Kidney epithelial cell (primary cell): ENCODE data around the gene FMO5. TPM values are rescaled to one million over a fixed set of nuclear protein-coding genes. Genes with fewer than 3 reads are reported as not detected.
A peak's percentile ranks its signal among the peaks of the same experiment; 100 is the strongest.
"Not testable (repeated sequence)": the region's sequence is repeated elsewhere in the genome, so short reads cannot be mapped to it uniquely, and the experiment has no call there.

Experiments used
- DNase-seq: peaks from one replicate; pipeline ENCODE4 v3.0.0-alpha.2; 2010; ENCODE audit warnings: low read depth
- H3K27me3 ChIP-seq: 2 replicates; pipeline ENCODE4 v1.6.0; 2011; ENCODE audit warnings: low read length; ENCODE audit not compliant: control insufficient read depth, insufficient read depth
- H3K36me3 ChIP-seq: 2 replicates; pipeline ENCODE4 v1.5.1; 2011; ENCODE audit warnings: low read length; ENCODE audit not compliant: control insufficient read depth, insufficient read depth
- H3K4me3 ChIP-seq: 2 replicates; pipeline ENCODE4 v1.5.1; 2011; ENCODE audit warnings: low read depth, mild to moderate bottlenecking, control low read depth, low read length
- total RNA-seq: library from RNA; depleted of rRNA; stranded (reverse); fragments of >200 nt; gene quantifications from 2 replicates; pipeline ENCODE4 v1.2.3, GENCODE V29; 2015
- TF ChIP-seq, protein P1 (sequence below): IDR thresholded peaks from 2 replicates; pipeline ENCODE4 v1.5.1; 2011; ENCODE audit warnings: mild to moderate bottlenecking, moderate library complexity, low read length, control low read depth, inconsistent platforms; ENCODE audit not compliant: insufficient read depth, poor library complexity, severe bottlenecking

FMO5 gene
- total RNA-seq, 1 donor from 2014 or later = 0.38 TPM

DNA sequence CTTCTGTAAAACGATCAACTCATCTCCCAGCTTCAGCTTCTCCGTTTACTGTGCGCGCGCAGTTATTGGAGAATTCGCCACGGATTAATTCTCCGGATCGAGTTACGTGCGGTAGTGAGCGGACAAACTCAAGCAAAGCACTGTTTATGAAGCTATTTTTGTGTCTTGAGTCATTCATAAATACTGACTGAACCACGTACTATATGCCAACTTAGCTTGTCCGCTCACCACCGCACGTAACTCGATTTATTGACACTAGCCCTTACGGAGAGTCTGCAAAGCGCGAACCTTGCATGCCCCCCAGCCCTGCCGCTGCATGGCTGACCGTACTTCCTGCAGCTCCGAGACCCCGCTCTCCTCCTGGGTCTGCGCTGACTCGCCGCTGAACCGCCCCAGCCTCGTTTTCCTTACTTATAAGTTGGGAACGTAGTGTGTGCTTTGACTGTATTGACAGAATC, 18.1 kb upstream of the FMO5 start:
- H3K27me3 ChIP-seq = no peaks in the 10 kb centered on the region
- TF ChIP-seq, protein P1, sequence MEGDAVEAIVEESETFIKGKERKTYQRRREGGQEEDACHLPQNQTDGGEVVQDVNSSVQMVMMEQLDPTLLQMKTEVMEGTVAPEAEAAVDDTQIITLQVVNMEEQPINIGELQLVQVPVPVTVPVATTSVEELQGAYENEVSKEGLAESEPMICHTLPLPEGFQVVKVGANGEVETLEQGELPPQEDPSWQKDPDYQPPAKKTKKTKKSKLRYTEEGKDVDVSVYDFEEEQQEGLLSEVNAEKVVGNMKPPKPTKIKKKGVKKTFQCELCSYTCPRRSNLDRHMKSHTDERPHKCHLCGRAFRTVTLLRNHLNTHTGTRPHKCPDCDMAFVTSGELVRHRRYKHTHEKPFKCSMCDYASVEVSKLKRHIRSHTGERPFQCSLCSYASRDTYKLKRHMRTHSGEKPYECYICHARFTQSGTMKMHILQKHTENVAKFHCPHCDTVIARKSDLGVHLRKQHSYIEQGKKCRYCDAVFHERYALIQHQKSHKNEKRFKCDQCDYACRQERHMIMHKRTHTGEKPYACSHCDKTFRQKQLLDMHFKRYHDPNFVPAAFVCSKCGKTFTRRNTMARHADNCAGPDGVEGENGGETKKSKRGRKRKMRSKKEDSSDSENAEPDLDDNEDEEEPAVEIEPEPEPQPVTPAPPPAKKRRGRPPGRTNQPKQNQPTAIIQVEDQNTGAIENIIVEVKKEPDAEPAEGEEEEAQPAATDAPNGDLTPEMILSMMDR = no peak
- peak overlapping the region; percentile 92 for H3K4me3 ChIP-seq
- H3K36me3 ChIP-seq = no peaks in the 10 kb centered on the region
- DNase-seq = no peak

DNA sequence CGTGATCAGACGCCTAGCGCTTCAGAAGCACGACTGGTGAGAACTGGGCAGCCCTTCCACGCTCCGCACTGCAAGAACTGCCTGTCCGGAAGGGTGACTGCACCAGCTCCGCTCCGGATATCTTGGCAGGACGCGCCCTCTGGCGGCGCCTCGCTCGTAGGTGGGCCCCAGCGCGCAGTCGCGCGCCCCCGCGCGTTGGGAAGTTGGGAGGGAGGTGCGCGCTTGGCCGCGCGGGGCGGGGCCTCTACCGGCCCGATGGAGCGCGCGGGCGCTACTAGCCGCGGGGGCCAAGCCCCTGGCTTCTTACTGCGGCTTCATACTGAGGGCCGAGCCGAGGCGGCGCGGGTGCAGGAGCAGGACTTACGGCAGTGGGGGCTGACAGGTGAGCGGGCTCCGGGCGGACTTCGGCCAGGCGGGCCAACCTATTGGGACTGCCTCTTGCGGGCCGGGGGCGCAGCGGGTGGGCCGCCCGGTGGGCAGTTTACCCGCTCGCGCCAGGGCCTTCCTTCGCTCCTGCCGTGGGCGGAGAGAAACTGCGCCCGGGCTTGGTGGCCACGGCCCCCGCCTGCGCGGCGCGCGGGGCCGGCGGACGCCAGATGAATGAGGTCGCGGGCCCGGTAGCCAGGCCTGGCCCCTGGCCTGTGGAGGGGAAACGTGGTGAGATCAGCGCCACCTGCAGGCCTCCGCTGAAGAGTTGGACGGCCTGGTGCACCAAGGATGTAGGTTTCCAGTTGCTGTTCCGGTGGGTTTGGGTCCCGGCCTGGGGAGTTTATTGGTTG, 17.5 kb upstream of the FMO5 start, which contains the start of gene CHD1L:
Gene CHD1L, plus strand, starts transcription at position 236 of the 779 bp plus-strand sequence. Its CDS starts 20 bp downstream, at position 256.
- Histone ChIP-seq H3K27me3 (no peaks in the 10 kb centered on the region), H3K4me3 (peak within 1 kb of the TSS; percentile 92), H3K36me3 (no peaks in the 10 kb centered on the region)
- TF ChIP-seq, protein P1 = peak; percentile 79
- DNase-seq = peak; percentile 68

DNA sequence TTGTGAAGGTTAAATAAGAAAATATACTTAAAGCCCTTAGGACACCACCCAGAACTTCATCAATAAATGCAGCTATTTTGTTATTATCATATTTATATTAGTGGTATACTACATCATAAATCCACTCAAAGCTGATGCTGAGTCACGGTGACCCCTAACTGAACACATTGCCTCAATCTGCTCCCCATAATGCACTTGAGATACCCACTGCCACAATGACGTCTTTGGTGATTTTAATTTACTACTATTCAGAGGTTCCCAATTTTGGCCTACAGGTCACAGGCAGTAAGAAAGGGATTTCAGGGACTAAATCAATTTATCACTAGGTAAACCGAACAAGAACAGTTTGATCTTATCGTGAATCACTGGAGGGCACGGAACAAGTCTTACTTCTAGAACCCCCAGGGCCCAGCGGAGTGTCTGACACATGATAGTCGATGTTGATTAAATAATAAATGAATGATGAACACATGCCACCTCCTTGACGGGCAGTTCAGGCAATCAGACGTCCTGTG, 16.9 kb upstream of the FMO5 start:
- DNase-seq = no peak
- no peaks in the 10 kb centered on the region for H3K36me3 ChIP-seq
- TF ChIP-seq, protein P1 = no peak
- H3K4me3 ChIP-seq = peak overlapping the region; percentile 30
- no peaks in the 10 kb centered on the region for H3K27me3 ChIP-seq

DNA sequence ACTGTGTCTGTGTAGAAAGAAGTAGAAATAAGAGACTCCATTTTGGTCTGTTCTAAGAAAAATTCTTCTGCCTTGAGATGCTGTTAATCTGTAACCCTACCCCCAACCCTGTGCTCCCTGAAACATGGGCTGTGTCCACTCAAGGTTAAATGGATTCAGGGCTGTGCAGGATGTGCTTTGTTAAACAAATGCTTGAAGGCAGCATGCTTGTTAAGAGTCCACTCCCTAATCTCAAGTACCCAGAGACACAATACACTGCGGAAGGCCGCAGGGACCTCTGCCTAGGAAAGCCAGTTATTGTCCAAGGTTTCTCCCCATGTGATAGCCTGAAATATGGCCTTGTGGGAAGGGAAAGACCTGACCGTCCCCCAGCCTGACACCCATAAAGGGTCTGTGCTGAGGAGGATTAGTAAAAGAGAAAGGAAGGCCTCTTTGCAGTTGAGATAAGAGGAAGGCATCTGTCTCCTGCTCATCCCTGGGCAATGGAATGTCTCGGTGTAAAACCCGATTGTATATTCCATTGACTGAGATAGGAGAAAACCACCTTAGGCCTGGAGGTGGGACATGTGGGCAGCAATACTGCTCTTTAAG, 15.1 kb upstream of the FMO5 start:
- not testable (repeated sequence) for H3K4me3 ChIP-seq, H3K27me3 ChIP-seq, DNase-seq, H3K36me3 ChIP-seq

DNA sequence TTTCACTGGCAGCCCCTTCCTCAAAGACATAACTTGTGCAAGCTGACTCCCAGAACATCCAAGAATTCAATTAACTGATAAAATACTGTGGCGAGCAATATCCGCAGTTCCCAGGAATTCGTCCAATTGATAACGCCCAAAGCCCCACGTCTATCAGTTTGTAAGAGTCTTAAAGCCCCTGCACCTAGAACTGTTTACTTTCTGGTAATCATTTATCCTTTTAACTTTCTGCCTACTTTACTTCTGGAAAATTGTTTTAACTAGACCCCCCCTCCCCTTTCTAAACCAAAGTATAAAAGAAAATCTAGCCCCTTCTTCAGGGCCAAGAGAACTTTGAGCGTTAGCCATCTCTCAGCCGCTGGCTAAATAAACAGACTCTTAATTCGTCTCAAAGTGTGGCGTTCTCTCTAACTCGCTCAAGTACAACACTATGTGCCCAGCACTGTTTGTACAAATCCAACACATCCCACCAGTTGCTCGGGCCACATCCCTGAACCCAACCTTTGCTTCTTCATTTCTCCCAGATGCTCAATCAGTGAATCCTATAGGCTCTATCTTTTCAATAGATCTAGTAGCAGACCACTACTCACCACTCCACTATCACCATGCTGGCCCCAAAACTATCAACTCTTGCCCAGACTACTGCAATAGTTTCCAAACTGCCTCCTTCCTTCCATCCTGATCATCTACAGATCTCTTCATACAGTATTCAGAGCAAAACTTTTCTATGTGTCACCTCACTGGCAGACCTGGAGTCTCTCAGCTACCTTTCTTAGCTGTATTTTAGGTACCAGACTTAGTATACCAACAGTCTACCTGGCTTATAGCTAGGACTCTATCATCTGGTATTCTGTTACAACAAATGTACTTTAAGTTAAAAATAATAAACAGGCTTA, 14.0 kb upstream of the FMO5 start:
- no peaks in the 10 kb centered on the region for H3K36me3 ChIP-seq
- no peaks in the 10 kb centered on the region for H3K27me3 ChIP-seq
- TF ChIP-seq, protein P1 = no peak
- no peak for DNase-seq
- no peak overlapping the region for H3K4me3 ChIP-seq
